Trophoblast cell (in vitro differentiated cells and primary cell): ENCODE measurements around the gene SERPINB1.
"Not testable (repeated sequence)": the region's sequence is repeated elsewhere in the genome, so short reads cannot be mapped to it uniquely, and the experiment has no call there.

Experiments used
- DNase-seq, 2 donors: peaks; one replicate each; pipeline ENCODE4 v3.0.0-alpha.2; 2016
- H2AFZ ChIP-seq: 2 replicates; pipeline ENCODE4 v1.6.1; 2013; ENCODE audit warnings: low read length, moderate library complexity, mild to moderate bottlenecking; ENCODE audit not compliant: insufficient read depth, poor library complexity
- H2AK5ac ChIP-seq: 2 replicates; pipeline ENCODE4 v1.6.1; 2013; ENCODE audit warnings: mild to moderate bottlenecking, low read length
- H2BK120ac ChIP-seq: 2 replicates; pipeline ENCODE4 v1.6.1; 2013; ENCODE audit warnings: low read length, mild to moderate bottlenecking, moderate library complexity; ENCODE audit not compliant: insufficient read depth, poor library complexity
- H2BK12ac ChIP-seq: 2 replicates; pipeline ENCODE4 v1.6.1; 2013; ENCODE audit warnings: mild to moderate bottlenecking, low read length, moderate library complexity
- H2BK5ac ChIP-seq: 2 replicates; pipeline ENCODE4 v1.6.1; 2013; ENCODE audit warnings: low read length, low read depth, moderate library complexity, mild to moderate bottlenecking; ENCODE audit not compliant: poor library complexity
- H3K14ac ChIP-seq: 2 replicates; pipeline ENCODE4 v1.6.1; 2013; ENCODE audit warnings: mild to moderate bottlenecking, low read length
- H3K18ac ChIP-seq: 2 replicates; pipeline ENCODE4 v1.6.1; 2013; ENCODE audit warnings: mild to moderate bottlenecking, low read length
- H3K23ac ChIP-seq: 2 replicates; pipeline ENCODE4 v1.6.1; 2013; ENCODE audit warnings: low read length
- H3K27ac ChIP-seq: 2 replicates; pipeline ENCODE4 v1.5.1; 2013; ENCODE audit warnings: low read depth, mild to moderate bottlenecking, inconsistent platforms, low read length, moderate library complexity
- H3K27me3 ChIP-seq: 2 replicates; pipeline ENCODE4 v1.6.1; 2013; ENCODE audit warnings: inconsistent platforms, mild to moderate bottlenecking, low read length, moderate library complexity; ENCODE audit not compliant: insufficient read depth
- H3K36me3 ChIP-seq, 2 experiments: 1 replicate in 1 of 2; 2 replicates in 1 of 2; pipeline ENCODE4 v1.6.1; 2013; ENCODE audit warnings: low read length in 2 of 2, mild to moderate bottlenecking in 2 of 2, moderate library complexity in 1 of 2; ENCODE audit not compliant: insufficient read depth in 2 of 2, control insufficient read depth in 1 of 2
- H3K4ac ChIP-seq: 2 replicates; pipeline ENCODE4 v1.6.1; 2013; ENCODE audit warnings: low read depth, mild to moderate bottlenecking, low read length, moderate library complexity
- H3K4me1 ChIP-seq, 2 experiments: 1 replicate in 1 of 2; 2 replicates in 1 of 2; pipeline ENCODE4 v1.6.1; 2013; ENCODE audit warnings: low read length in 2 of 2, mild to moderate bottlenecking in 2 of 2, moderate library complexity in 1 of 2; ENCODE audit not compliant: insufficient read depth in 2 of 2, control insufficient read depth in 1 of 2
- H3K4me2 ChIP-seq: 2 replicates; pipeline ENCODE4 v1.6.1; 2013; ENCODE audit warnings: inconsistent platforms, mild to moderate bottlenecking, low read length, moderate library complexity
- H3K4me3 ChIP-seq: 2 replicates; pipeline ENCODE4 v1.5.1; 2013; ENCODE audit warnings: mild to moderate bottlenecking, low read depth, low read length, inconsistent platforms
- H3K79me1 ChIP-seq: one replicate; pipeline ENCODE4 v1.6.1; 2013; ENCODE audit warnings: low read length
- H3K79me2 ChIP-seq: 2 replicates; pipeline ENCODE4 v1.6.1; 2013; ENCODE audit warnings: low read length, mild to moderate bottlenecking; ENCODE audit not compliant: control insufficient read depth, insufficient read depth, poor library complexity
- H3K9ac ChIP-seq: 2 replicates; pipeline ENCODE4 v1.6.1; 2013; ENCODE audit warnings: mild to moderate bottlenecking, low read length
- H3K9me3 ChIP-seq: 2 replicates; pipeline ENCODE4 v1.6.1; 2013; ENCODE audit warnings: low read depth, mild to moderate bottlenecking, control low read depth, inconsistent platforms, low read length; ENCODE audit not compliant: insufficient read depth
- H4K12ac ChIP-seq: 2 replicates; pipeline ENCODE4 v1.6.1; 2013; ENCODE audit warnings: low read depth, mild to moderate bottlenecking, low read length, moderate library complexity
- H4K8ac ChIP-seq: 2 replicates; pipeline ENCODE4 v1.6.1; 2013; ENCODE audit warnings: low read depth, mild to moderate bottlenecking, low read length, moderate library complexity
- H4K91ac ChIP-seq: one replicate; pipeline ENCODE4 v1.6.1; 2013; ENCODE audit warnings: low read depth, mild to moderate bottlenecking, low read length, moderate library complexity
- WGBS: extraction: QIAGEN DNeasy Blood & Tissue Kit; methylation state at CpG from one replicate; pipeline ENCODE4 v1.1.7; 2013; ENCODE audit warnings: missing lambda C conversion rate; ENCODE audit not compliant: insufficient read length, insufficient coverage; ENCODE audit errors: extremely low coverage; 5-methylcytosine and 5-hydroxymethylcytosine counted together

SERPINB1 gene

DNA sequence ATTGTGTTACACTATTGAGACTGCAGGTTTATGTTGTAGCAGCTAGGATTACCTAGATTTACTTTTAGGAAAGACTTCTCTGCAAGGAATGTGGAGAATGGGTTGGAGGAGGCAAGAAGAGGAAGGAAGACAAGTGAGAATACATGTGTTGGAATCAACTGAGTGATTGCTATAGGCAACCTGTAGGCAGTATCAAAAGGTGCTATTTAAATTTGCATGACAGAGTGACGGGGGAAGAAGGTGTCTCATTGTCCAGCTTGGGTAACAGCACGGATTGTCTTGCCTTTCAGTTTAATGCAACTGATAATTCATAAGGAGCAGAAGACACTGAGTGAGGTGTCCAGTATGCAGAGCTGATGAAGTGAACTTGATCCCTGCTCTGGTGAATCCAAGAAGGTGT lies 42.0 kb upstream of the SERPINB1 start:
- no peak overlapping the region for H4K12ac ChIP-seq
- no peak overlapping the region for H3K14ac ChIP-seq
- no peak overlapping the region for H2BK12ac ChIP-seq
- no peaks in the 10 kb centered on the region for H3K9me3 ChIP-seq
- no peaks in the 10 kb centered on the region for H3K4me1 ChIP-seq
- H4K8ac ChIP-seq, result no peak overlapping the region
- no peaks in the 10 kb centered on the region for H3K79me1 ChIP-seq
- H3K36me3 ChIP-seq, result no peaks in the 10 kb centered on the region
- H3K27ac ChIP-seq, result no peak overlapping the region
- no peak overlapping the region for H3K4me2 ChIP-seq
- H3K27me3 ChIP-seq, result no peaks in the 10 kb centered on the region
- H2BK5ac ChIP-seq, result no peak overlapping the region
- H3K18ac ChIP-seq, result no peak overlapping the region
- no peak overlapping the region for H2BK120ac ChIP-seq
- no peak overlapping the region for H2AFZ ChIP-seq
- H3K4ac ChIP-seq, result no peak overlapping the region
- no peak overlapping the region for H3K23ac ChIP-seq
- H2AK5ac ChIP-seq, result no peak overlapping the region
- no peak overlapping the region for H3K4me3 ChIP-seq
- no peak overlapping the region for H4K91ac ChIP-seq
- H3K9ac ChIP-seq, result no peak overlapping the region
- H3K79me2 ChIP-seq, result no peaks in the 10 kb centered on the region
- no CpG with 5 or more reads among the region's 2 CpGs for WGBS
- no peak for DNase-seq

DNA sequence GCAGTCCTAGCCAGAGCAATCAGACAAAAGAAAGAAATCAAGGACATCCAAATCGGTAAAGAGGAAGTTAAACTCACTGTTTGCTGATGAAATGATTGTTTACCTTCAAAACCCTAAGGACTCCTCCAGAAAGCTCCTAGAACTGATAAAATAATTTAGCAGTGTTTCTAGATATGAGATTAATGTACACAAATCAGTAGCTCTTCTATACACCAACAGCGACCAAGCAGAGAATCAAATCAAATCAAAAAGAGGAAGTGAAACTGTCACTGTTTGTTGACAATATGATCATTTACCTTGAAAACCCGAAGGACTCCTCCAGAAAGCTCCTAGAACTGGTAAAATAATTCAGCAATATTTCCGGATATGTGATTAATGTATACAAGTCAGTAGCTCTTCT lies 39.8 kb upstream of the SERPINB1 start:
- H2BK12ac ChIP-seq, result no peak overlapping the region
- no peaks in the 10 kb centered on the region for H3K36me3 ChIP-seq
- no peak overlapping the region for H3K27ac ChIP-seq
- WGBS, result no CpG with 5 or more reads among the region's 4 CpGs
- H2AFZ ChIP-seq, result no peak overlapping the region
- H3K4me2 ChIP-seq, result no peak overlapping the region
- no peak overlapping the region for H3K23ac ChIP-seq
- H3K79me1 ChIP-seq, result peaks cover 7% of the 10 kb centered on the region
- no peak overlapping the region for H4K91ac ChIP-seq
- H3K14ac ChIP-seq, result no peak overlapping the region
- DNase-seq, result no peak
- no peaks in the 10 kb centered on the region for H3K79me2 ChIP-seq
- H3K9ac ChIP-seq, result no peak overlapping the region
- no peak overlapping the region for H2AK5ac ChIP-seq
- H3K9me3 ChIP-seq, result no peaks in the 10 kb centered on the region
- peaks cover 12 to 16% of the 10 kb centered on the region in 2 experiments for H3K4me1 ChIP-seq
- H4K8ac ChIP-seq, result no peak overlapping the region
- H3K4ac ChIP-seq, result no peak overlapping the region
- H2BK120ac ChIP-seq, result no peak overlapping the region
- H3K4me3 ChIP-seq, result no peak overlapping the region
- no peak overlapping the region for H4K12ac ChIP-seq
- no peaks in the 10 kb centered on the region for H3K27me3 ChIP-seq
- H2BK5ac ChIP-seq, result no peak overlapping the region
- H3K18ac ChIP-seq, result no peak overlapping the region

DNA sequence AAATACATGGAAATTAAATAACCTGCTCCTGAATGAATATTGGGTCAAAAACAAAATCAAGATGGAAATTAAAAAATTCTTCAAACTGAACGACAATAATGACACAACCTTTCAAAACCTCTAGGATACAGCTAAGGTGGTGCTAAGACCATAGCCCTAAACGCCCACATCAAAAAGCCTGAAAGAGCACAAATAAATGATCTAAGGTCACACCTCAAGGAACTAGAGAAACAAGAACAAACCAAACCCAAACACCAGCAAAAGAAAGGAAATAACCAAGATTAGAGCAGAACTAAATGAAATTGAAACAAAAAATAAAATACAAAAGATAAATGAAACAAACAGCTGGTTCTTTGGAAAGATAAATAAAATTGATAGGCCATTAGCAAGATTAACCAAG lies 38.5 kb upstream of the SERPINB1 start:
- WGBS, result no CpG with 5 or more reads among the region's 2 CpGs
- not testable (repeated sequence) for H3K4me2 ChIP-seq, DNase-seq

DNA sequence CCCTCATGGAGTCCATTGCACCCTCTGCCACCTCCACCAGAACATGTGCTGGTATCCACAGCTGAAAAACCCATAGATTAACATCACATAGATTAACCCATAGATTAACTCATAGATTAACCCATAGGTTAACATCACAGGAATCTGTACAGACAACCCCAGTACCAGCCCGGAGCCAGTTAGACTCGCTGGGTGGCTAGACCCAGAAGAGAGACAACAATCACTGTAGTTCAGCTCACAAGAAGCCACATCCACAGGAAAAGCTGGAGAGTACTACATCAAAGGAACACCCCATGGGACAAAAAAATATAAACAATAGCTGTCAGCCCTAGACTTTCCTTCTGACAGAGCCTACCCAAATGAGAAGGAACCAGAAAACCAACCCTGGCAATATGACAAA lies 36.3 kb upstream of the SERPINB1 start:
- H2BK120ac ChIP-seq, result no peak overlapping the region
- H3K9me3 ChIP-seq, result no peaks in the 10 kb centered on the region
- H3K4me1 ChIP-seq, result peaks cover 22 to 27% of the 10 kb centered on the region in 2 experiments
- peak overlapping the region; percentile 22 for H3K27ac ChIP-seq
- no peak overlapping the region for H4K12ac ChIP-seq
- no peak overlapping the region for H3K18ac ChIP-seq
- H3K9ac ChIP-seq, result no peak overlapping the region
- H2AK5ac ChIP-seq, result no peak overlapping the region
- peak overlapping the region; percentile 24 for H2BK12ac ChIP-seq
- H3K79me2 ChIP-seq, result peaks cover 4% of the 10 kb centered on the region
- no peak overlapping the region for H2BK5ac ChIP-seq
- H3K4me2 ChIP-seq, result no peak overlapping the region
- no peak overlapping the region for H2AFZ ChIP-seq
- DNase-seq, result peak; percentile 68 to 90
- no CpG with 5 or more reads among the region's 2 CpGs for WGBS
- H3K36me3 ChIP-seq, result no peaks in the 10 kb centered on the region
- H3K79me1 ChIP-seq, result peaks cover 19% of the 10 kb centered on the region
- H4K91ac ChIP-seq, result peak overlapping the region; percentile 18
- H3K27me3 ChIP-seq, result no peaks in the 10 kb centered on the region
- no peak overlapping the region for H4K8ac ChIP-seq
- H3K23ac ChIP-seq, result no peak overlapping the region
- no peak overlapping the region for H3K4ac ChIP-seq
- no peak overlapping the region for H3K14ac ChIP-seq
- no peak overlapping the region for H3K4me3 ChIP-seq

More for the DNA sequence above, 38.5 kb upstream of the SERPINB1 start:
- not testable (repeated sequence) for H3K9me3 ChIP-seq, H4K8ac ChIP-seq, H2AK5ac ChIP-seq, H3K9ac ChIP-seq, H3K79me2 ChIP-seq, H2BK12ac ChIP-seq, H3K4ac ChIP-seq, H2AFZ ChIP-seq, H3K27ac ChIP-seq, H3K18ac ChIP-seq, H4K91ac ChIP-seq, H3K27me3 ChIP-seq, H3K23ac ChIP-seq, H2BK5ac ChIP-seq, H3K14ac ChIP-seq, H3K4me3 ChIP-seq, H3K36me3 ChIP-seq, H4K12ac ChIP-seq, H2BK120ac ChIP-seq
- peaks cover 18% of the 10 kb centered on the region for H3K79me1 ChIP-seq
- peaks cover 16 to 20% of the 10 kb centered on the region in 2 experiments for H3K4me1 ChIP-seq
